ENCODE data around the gene TMTC2.

The TMTC2 gene

DNA sequence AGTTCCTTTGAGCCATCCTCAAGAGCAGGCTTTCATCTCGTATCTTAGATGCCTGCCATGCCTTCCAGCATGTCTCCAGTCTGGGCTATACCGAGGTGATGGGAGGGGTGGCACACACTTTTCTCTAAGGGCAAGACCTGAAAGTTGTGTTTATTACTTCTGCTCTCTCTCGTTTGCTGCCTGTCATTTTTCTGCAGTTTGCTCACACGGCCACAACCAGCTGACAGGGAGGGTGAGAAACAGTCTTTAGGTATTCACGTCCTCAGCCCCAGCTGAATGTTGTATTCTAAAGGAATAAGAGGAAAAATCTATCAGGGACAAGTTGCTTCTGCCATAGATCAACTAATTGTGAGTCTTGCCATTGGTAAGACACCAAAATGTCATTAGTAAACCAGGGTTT lies 88.0 kb downstream of the TMTC2 start:
- no peaks in the 10 kb centered on the region for H3K4me1 ChIP-seq (ENCODE audit: insufficient read depth, poor library complexity, severe bottlenecking)
- H3K27ac ChIP-seq (ENCODE audit: poor library complexity, severe bottlenecking) = no peak overlapping the region
- H3K36me3 ChIP-seq (ENCODE audit: low read depth) = no peaks in the 10 kb centered on the region
- H3K4me3 ChIP-seq (ENCODE audit: severe bottlenecking) = no peak overlapping the region
- DNase-seq (ENCODE audit: low spot score) (no peak), ATAC-seq (ENCODE audit: low read depth) (no peak)
- TF ChIP-seq, protein P1, sequence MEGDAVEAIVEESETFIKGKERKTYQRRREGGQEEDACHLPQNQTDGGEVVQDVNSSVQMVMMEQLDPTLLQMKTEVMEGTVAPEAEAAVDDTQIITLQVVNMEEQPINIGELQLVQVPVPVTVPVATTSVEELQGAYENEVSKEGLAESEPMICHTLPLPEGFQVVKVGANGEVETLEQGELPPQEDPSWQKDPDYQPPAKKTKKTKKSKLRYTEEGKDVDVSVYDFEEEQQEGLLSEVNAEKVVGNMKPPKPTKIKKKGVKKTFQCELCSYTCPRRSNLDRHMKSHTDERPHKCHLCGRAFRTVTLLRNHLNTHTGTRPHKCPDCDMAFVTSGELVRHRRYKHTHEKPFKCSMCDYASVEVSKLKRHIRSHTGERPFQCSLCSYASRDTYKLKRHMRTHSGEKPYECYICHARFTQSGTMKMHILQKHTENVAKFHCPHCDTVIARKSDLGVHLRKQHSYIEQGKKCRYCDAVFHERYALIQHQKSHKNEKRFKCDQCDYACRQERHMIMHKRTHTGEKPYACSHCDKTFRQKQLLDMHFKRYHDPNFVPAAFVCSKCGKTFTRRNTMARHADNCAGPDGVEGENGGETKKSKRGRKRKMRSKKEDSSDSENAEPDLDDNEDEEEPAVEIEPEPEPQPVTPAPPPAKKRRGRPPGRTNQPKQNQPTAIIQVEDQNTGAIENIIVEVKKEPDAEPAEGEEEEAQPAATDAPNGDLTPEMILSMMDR (IDR thresholded peaks at IDR 0.05; ENCODE audit: poor library complexity, severe bottlenecking) = no peak
- H3K9me3 ChIP-seq (ENCODE audit: severe bottlenecking) = no peaks in the 10 kb centered on the region
- H3K27me3 ChIP-seq (ENCODE audit: insufficient read depth, poor library complexity, severe bottlenecking) = no peaks in the 10 kb centered on the region

DNA sequence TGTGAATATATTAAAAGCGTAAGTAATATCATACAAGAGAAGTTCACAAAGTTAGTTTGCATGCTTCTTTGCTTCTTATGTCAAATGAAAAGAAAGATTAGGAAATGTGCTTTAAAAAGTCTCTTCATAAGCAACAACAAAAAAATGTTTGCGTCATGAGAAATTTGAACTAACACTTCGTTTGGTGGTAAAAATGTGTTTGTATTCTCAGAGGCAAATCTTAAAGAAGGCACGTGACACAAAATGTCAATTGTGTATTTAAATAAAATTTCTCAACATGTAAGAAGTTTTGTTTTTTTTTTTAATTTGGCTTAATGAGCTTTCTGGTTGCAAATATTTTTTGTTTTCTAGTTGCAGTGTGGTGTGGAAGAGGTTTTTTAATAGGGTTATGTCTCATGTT lies 93.8 kb downstream of the TMTC2 start:
- no peaks in the 10 kb centered on the region for H3K27me3 ChIP-seq (ENCODE audit: insufficient read depth, poor library complexity, severe bottlenecking)
- H3K36me3 ChIP-seq (ENCODE audit: low read depth) = no peaks in the 10 kb centered on the region
- no peak for ATAC-seq (ENCODE audit: low read depth)
- no peaks in the 10 kb centered on the region for H3K4me1 ChIP-seq (ENCODE audit: insufficient read depth, poor library complexity, severe bottlenecking)
- TF ChIP-seq, protein P1 (IDR thresholded peaks at IDR 0.05; ENCODE audit: poor library complexity, severe bottlenecking) = no peak
- H3K9me3 ChIP-seq (ENCODE audit: severe bottlenecking) = no peaks in the 10 kb centered on the region
- no peak for DNase-seq (ENCODE audit: low spot score)
- H3K27ac ChIP-seq (ENCODE audit: poor library complexity, severe bottlenecking) = no peak overlapping the region
- no peak overlapping the region for H3K4me3 ChIP-seq (ENCODE audit: severe bottlenecking)

DNA sequence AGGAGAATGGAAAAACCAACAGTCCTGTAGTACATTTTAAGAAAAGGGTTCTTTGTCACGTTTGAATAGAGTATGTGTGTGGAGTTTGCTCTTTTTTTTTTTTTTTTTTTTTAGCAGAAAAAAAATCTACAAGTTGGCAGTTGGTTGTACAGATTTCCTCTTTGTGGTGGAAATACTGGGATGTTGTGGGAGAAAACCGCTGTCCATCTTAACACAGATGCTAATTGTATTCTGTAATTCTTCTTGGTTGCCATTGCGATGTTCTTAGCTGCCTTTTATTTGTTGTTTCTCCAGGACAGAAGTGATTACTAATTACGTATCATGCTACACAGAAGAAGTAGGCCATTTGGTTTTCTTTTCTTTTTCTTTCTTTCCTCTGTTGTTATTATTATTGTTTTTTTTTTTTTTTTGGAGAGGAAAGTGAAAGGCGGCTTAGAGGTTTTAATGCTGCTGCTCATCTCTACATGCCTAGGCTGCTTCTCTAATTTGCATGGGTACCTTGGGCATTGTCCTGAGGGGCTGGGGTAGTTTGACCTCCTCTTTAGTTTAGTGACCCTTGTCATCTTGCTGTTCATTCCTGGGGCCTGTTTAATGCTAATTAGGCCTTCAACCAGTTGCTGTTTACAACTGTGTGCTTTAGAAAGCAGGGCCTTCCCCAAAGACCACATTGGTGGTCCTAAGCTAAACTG lies 94.7 kb downstream of the TMTC2 start:
- H3K36me3 ChIP-seq (ENCODE audit: low read depth) = no peaks in the 10 kb centered on the region
- no peaks in the 10 kb centered on the region for H3K4me1 ChIP-seq (ENCODE audit: insufficient read depth, poor library complexity, severe bottlenecking)
- TF ChIP-seq, protein P1 (IDR thresholded peaks at IDR 0.05; ENCODE audit: poor library complexity, severe bottlenecking) = no peak
- H3K9me3 ChIP-seq (ENCODE audit: severe bottlenecking) = no peaks in the 10 kb centered on the region
- no peak for DNase-seq (ENCODE audit: low spot score)
- no peak overlapping the region for H3K4me3 ChIP-seq (ENCODE audit: severe bottlenecking)
- no peak overlapping the region for H3K27ac ChIP-seq (ENCODE audit: poor library complexity, severe bottlenecking)
- ATAC-seq (ENCODE audit: low read depth) = no peak
- H3K27me3 ChIP-seq (ENCODE audit: insufficient read depth, poor library complexity, severe bottlenecking) = no peaks in the 10 kb centered on the region

DNA sequence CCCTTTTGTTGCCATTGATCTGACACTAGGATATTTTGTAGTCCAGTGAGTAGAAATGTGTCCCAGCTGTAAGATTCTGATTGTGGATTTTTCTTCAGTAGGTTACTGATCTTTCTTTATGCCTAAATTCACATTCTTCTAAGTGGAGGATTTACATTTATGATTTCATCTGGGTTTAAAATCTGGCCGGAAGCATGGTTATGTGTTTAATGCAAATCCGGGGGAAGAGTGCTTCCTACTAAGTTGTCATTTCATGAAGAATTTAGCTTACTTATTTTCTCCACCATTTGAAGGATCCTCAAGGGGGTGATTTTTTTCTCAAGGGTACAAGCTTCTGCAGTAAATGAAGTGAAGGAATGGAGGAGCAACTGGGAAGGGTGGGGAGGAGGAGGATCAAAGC lies 96.7 kb downstream of the TMTC2 start:
- no peak for ATAC-seq (ENCODE audit: low read depth)
- no peaks in the 10 kb centered on the region for H3K9me3 ChIP-seq (ENCODE audit: severe bottlenecking)
- no peaks in the 10 kb centered on the region for H3K4me1 ChIP-seq (ENCODE audit: insufficient read depth, poor library complexity, severe bottlenecking)
- no peak overlapping the region for H3K4me3 ChIP-seq (ENCODE audit: severe bottlenecking)
- no peaks in the 10 kb centered on the region for H3K36me3 ChIP-seq (ENCODE audit: low read depth)
- H3K27me3 ChIP-seq (ENCODE audit: insufficient read depth, poor library complexity, severe bottlenecking) = no peaks in the 10 kb centered on the region
- no peak overlapping the region for H3K27ac ChIP-seq (ENCODE audit: poor library complexity, severe bottlenecking)
- TF ChIP-seq, protein P1 (IDR thresholded peaks at IDR 0.05; ENCODE audit: poor library complexity, severe bottlenecking) = no peak
- DNase-seq (ENCODE audit: low spot score) = no peak

DNA sequence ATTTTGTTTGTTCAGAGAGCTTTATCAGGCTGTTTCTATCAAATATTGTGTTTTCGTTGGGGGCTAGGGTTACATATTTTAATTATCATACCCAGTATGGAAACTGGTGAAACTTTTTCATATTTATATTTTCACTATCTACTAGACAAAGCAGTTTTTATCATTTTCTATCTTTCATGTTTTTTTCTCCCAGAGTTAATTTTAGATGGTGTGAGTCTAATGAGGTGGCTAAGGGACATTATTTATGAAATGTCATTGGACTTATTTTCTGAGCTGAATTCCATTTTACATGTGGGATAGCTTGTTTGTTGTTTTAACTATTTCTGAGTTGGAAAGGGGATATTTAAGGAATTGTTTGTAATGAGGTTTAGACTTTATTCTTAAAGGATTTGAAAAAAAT lies 100.3 kb downstream of the TMTC2 start:
- ATAC-seq (ENCODE audit: low read depth) (no peak), DNase-seq (ENCODE audit: low spot score) (no peak)
- no peaks in the 10 kb centered on the region for H3K4me1 ChIP-seq (ENCODE audit: insufficient read depth, poor library complexity, severe bottlenecking)
- no peaks in the 10 kb centered on the region for H3K9me3 ChIP-seq (ENCODE audit: severe bottlenecking)
- H3K4me3 ChIP-seq (ENCODE audit: severe bottlenecking) = no peak overlapping the region
- TF ChIP-seq, protein P1 (IDR thresholded peaks at IDR 0.05; ENCODE audit: poor library complexity, severe bottlenecking) = no peak
- H3K27me3 ChIP-seq (ENCODE audit: insufficient read depth, poor library complexity, severe bottlenecking) = no peaks in the 10 kb centered on the region
- no peak overlapping the region for H3K27ac ChIP-seq (ENCODE audit: poor library complexity, severe bottlenecking)
- no peaks in the 10 kb centered on the region for H3K36me3 ChIP-seq (ENCODE audit: low read depth)
